Stimulated activated CD8-positive, alpha-beta memory T cell treated with anti-CD3 and anti-CD28 coated beads, Interleukin-15, amount 100 ng/mL, for 4 hours (primary cell): ENCODE measurements around the gene PCDH10.

Experiments used
- DNase-seq, 2 donors: peaks; one replicate each; pipeline ENCODE4 v3.0.0-alpha.2; 2020; ENCODE audit warnings: low read depth in 2 of 2

The PCDH10 gene

GRCh38 chr4:133149932-133150471 lies 908 bp downstream of the PCDH10 start:
- no peak for DNase-seq

GRCh38 chr4:133150486-133151340 lies 1.6 kb downstream of the PCDH10 start:
- no peak for DNase-seq

- no peak for DNase-seq
These were observed 2.2 kb downstream of the PCDH10 start for GRCh38 chr4:133151341-133151690.

GRCh38 chr4:133151691-133152329 lies 2.7 kb downstream of the PCDH10 start:
- DNase-seq: no peak

GRCh38 chr4:133152330-133152821 lies 3.3 kb downstream of the PCDH10 start:
- DNase-seq: no peak

GRCh38 chr4:133152831-133153481 lies 3.9 kb downstream of the PCDH10 start:
- no peak for DNase-seq

GRCh38 chr4:133154725-133155124 lies 5.6 kb downstream of the PCDH10 start:
- DNase-seq: no peak

- no peak for DNase-seq
These were observed 7.0 kb downstream of the PCDH10 start for GRCh38 chr4:133156096-133156495.

- DNase-seq: no peak
These were observed 7.5 kb downstream of the PCDH10 start for GRCh38 chr4:133156556-133156955.

- DNase-seq: no peak
These were observed 8.5 kb downstream of the PCDH10 start for GRCh38 chr4:133157460-133158160.

- DNase-seq: no peak
These were observed 11.8 kb downstream of the PCDH10 start for GRCh38 chr4:133160853-133161252.

- no peak for DNase-seq
These were observed 12.6 kb downstream of the PCDH10 start for GRCh38 chr4:133161570-133162295.

- DNase-seq: no peak
These were observed 13.8 kb downstream of the PCDH10 start for GRCh38 chr4:133162941-133163340.

GRCh38 chr4:133178956-133179355 lies 29.9 kb downstream of the PCDH10 start:
- DNase-seq: no peak

GRCh38 chr4:133186210-133186609 lies 37.1 kb downstream of the PCDH10 start:
- no peak for DNase-seq

GRCh38 chr4:133186845-133187244 lies 37.8 kb downstream of the PCDH10 start:
- no peak for DNase-seq

GRCh38 chr4:133188433-133189146 lies 39.5 kb downstream of the PCDH10 start:
- DNase-seq: no peak

GRCh38 chr4:133189147-133189517 lies 40.0 kb downstream of the PCDH10 start:
- no peak for DNase-seq

GRCh38 chr4:133190098-133190497 lies 41.0 kb downstream of the PCDH10 start:
- DNase-seq: no peak

- DNase-seq: no peak
These were observed 59.7 kb downstream of the PCDH10 start for GRCh38 chr4:133208694-133209285.
